ENCODE measurements around the gene UBAP2L. TPM values are rescaled to one million over a fixed set of nuclear protein-coding genes. Genes with fewer than 3 reads are reported as not detected.
A peak's percentile ranks its signal among the peaks of the same experiment; 100 is the strongest.

UBAP2L gene
- total RNA-seq, 1 donor from 2014 or later = 37.1 TPM

GRCh38 chr1:154182344-154183045 lies 38.3 kb upstream of the UBAP2L start:
- peaks cover 5 to 13% (median 11%) of the 10 kb centered on the region in 3 donors for H3K36me3 ChIP-seq (ENCODE audit: control insufficient read depth in 3 of 3, insufficient read depth in 3 of 3, low read length in 3 of 3)
- H3K4me1 ChIP-seq (ENCODE audit: control insufficient read depth in 3 of 3, insufficient read depth in 3 of 3, low read length in 3 of 3) = peaks cover 42 to 52% (median 52%) of the 10 kb centered on the region in 3 donors
- no peaks in the 10 kb centered on the region for H3K9me3 ChIP-seq (ENCODE audit: control insufficient read depth in 3 of 3, low read length in 3 of 3)
- H3K27me3 ChIP-seq (ENCODE audit: control insufficient read depth in 3 of 3, insufficient read depth in 3 of 3, low read length in 3 of 3) = no peaks in the 10 kb centered on the region
- peak overlapping the region; percentile 89 to 95 (median 89) for H3K4me3 ChIP-seq (ENCODE audit: low read length in 3 of 3)
- peak overlapping the region; percentile 85 to 92 (median 88) for H3K9ac ChIP-seq (ENCODE audit: low read depth in 1 of 3, low read length in 3 of 3)
- H3K27ac ChIP-seq (ENCODE audit: low read depth, low read length) = peak overlapping the region; percentile 94

- Histone ChIP-seq H3K4me1 (ENCODE audit: control insufficient read depth in 3 of 3, insufficient read depth in 3 of 3, low read length in 3 of 3) (peaks cover 34 to 47% (median 44%) of the 10 kb centered on the region in 3 donors), H3K36me3 (ENCODE audit: control insufficient read depth in 3 of 3, insufficient read depth in 3 of 3, low read length in 3 of 3) (peaks cover 5 to 15% (median 12%) of the 10 kb centered on the region in 3 donors), H3K27ac (ENCODE audit: low read depth, low read length) (peak overlapping the region; percentile 94), H3K27me3 (ENCODE audit: control insufficient read depth in 3 of 3, insufficient read depth in 3 of 3, low read length in 3 of 3) (no peaks in the 10 kb centered on the region), H3K9ac (ENCODE audit: low read depth in 1 of 3, low read length in 3 of 3) (peak overlapping the region; percentile 85 to 92 (median 88)), H3K9me3 (ENCODE audit: control insufficient read depth in 3 of 3, low read length in 3 of 3) (no peaks in the 10 kb centered on the region), H3K4me3 (ENCODE audit: low read length in 3 of 3) (peak overlapping the region; percentile 89 to 95 (median 89))
Observed at GRCh38 chr1:154183046-154183915, 37.5 kb upstream of the UBAP2L start.

GRCh38 chr1:154186177-154186576 lies 34.6 kb upstream of the UBAP2L start:
- peaks cover 12 to 24% (median 24%) of the 10 kb centered on the region in 3 donors for H3K4me1 ChIP-seq (ENCODE audit: control insufficient read depth in 3 of 3, insufficient read depth in 3 of 3, low read length in 3 of 3)
- peaks cover 0 to 11% (median 0%) of the 10 kb centered on the region in 3 donors for H3K36me3 ChIP-seq (ENCODE audit: control insufficient read depth in 3 of 3, insufficient read depth in 3 of 3, low read length in 3 of 3)
- H3K9ac ChIP-seq (ENCODE audit: low read depth in 1 of 3, low read length in 3 of 3) = no peak overlapping the region
- H3K27ac ChIP-seq (ENCODE audit: low read depth, low read length) = no peak overlapping the region
- H3K4me3 ChIP-seq (ENCODE audit: low read length in 3 of 3) = peak overlapping the region in 2 of 3 donors; percentile 6 to 17
- no peaks in the 10 kb centered on the region for H3K27me3 ChIP-seq (ENCODE audit: control insufficient read depth in 3 of 3, insufficient read depth in 3 of 3, low read length in 3 of 3)
- no peaks in the 10 kb centered on the region for H3K9me3 ChIP-seq (ENCODE audit: control insufficient read depth in 3 of 3, low read length in 3 of 3)

- peaks cover 0 to 18% (median 0%) of the 10 kb centered on the region in 3 donors for H3K36me3 ChIP-seq (ENCODE audit: control insufficient read depth in 3 of 3, insufficient read depth in 3 of 3, low read length in 3 of 3)
- H3K27me3 ChIP-seq (ENCODE audit: control insufficient read depth in 3 of 3, insufficient read depth in 3 of 3, low read length in 3 of 3) = no peaks in the 10 kb centered on the region
- peak overlapping the region; percentile 23 to 57 (median 53) for H3K4me3 ChIP-seq (ENCODE audit: low read length in 3 of 3)
- H3K9me3 ChIP-seq (ENCODE audit: control insufficient read depth in 3 of 3, low read length in 3 of 3) = no peaks in the 10 kb centered on the region
- H3K27ac ChIP-seq (ENCODE audit: low read depth, low read length) = peak overlapping the region; percentile 58
- peaks cover 7 to 17% (median 17%) of the 10 kb centered on the region in 3 donors for H3K4me1 ChIP-seq (ENCODE audit: control insufficient read depth in 3 of 3, insufficient read depth in 3 of 3, low read length in 3 of 3)
- H3K9ac ChIP-seq (ENCODE audit: low read depth in 1 of 3, low read length in 3 of 3) = peak overlapping the region; percentile 32 to 75 (median 38)
Observed at GRCh38 chr1:154186852-154187501, 33.8 kb upstream of the UBAP2L start.

GRCh38 chr1:154190550-154190949 lies 30.2 kb upstream of the UBAP2L start:
- Histone ChIP-seq H3K4me1 (ENCODE audit: control insufficient read depth in 3 of 3, insufficient read depth in 3 of 3, low read length in 3 of 3) (peaks cover 20 to 25% (median 24%) of the 10 kb centered on the region in 3 donors), H3K27ac (ENCODE audit: low read depth, low read length) (peak overlapping the region; percentile 96), H3K4me3 (ENCODE audit: low read length in 3 of 3) (peak overlapping the region; percentile 71 to 90 (median 84)), H3K36me3 (ENCODE audit: control insufficient read depth in 3 of 3, insufficient read depth in 3 of 3, low read length in 3 of 3) (peaks cover 0 to 18% (median 0%) of the 10 kb centered on the region in 3 donors), H3K9ac (ENCODE audit: low read depth in 1 of 3, low read length in 3 of 3) (peak overlapping the region; percentile 48 to 95 (median 85)), H3K9me3 (ENCODE audit: control insufficient read depth in 3 of 3, low read length in 3 of 3) (no peaks in the 10 kb centered on the region), H3K27me3 (ENCODE audit: control insufficient read depth in 3 of 3, insufficient read depth in 3 of 3, low read length in 3 of 3) (no peaks in the 10 kb centered on the region)

GRCh38 chr1:154191990-154192461 lies 28.7 kb upstream of the UBAP2L start, which contains the start of gene TPM3:
TPM3 (minus strand) TSS chr1:154192100; CDS start chr1:154192018, 82 bp downstream.
- peaks cover 0 to 18% (median 0%) of the 10 kb centered on the region in 3 donors for H3K36me3 ChIP-seq (ENCODE audit: control insufficient read depth in 3 of 3, insufficient read depth in 3 of 3, low read length in 3 of 3)
- peak within 1 kb of the TSS; percentile 96 for H3K27ac ChIP-seq (ENCODE audit: low read depth, low read length)
- no peaks in the 10 kb centered on the region for H3K27me3 ChIP-seq (ENCODE audit: control insufficient read depth in 3 of 3, insufficient read depth in 3 of 3, low read length in 3 of 3)
- H3K4me3 ChIP-seq (ENCODE audit: low read length in 3 of 3) = peak within 1 kb of the TSS; percentile 71 to 90 (median 84)
- no peaks in the 10 kb centered on the region for H3K9me3 ChIP-seq (ENCODE audit: control insufficient read depth in 3 of 3, low read length in 3 of 3)
- peaks cover 20 to 32% (median 26%) of the 10 kb centered on the region in 3 donors for H3K4me1 ChIP-seq (ENCODE audit: control insufficient read depth in 3 of 3, insufficient read depth in 3 of 3, low read length in 3 of 3)
- peak within 1 kb of the TSS; percentile 75 to 95 (median 85) for H3K9ac ChIP-seq (ENCODE audit: low read depth in 1 of 3, low read length in 3 of 3)

GRCh38 chr1:154192476-154192875 lies 28.3 kb upstream of the UBAP2L start:
- Histone ChIP-seq H3K9ac (ENCODE audit: low read depth in 1 of 3, low read length in 3 of 3) (peak overlapping the region; percentile 45 to 74 (median 58)), H3K4me3 (ENCODE audit: low read length in 3 of 3) (peak overlapping the region; percentile 35 to 90 (median 84)), H3K9me3 (ENCODE audit: control insufficient read depth in 3 of 3, low read length in 3 of 3) (no peaks in the 10 kb centered on the region), H3K4me1 (ENCODE audit: control insufficient read depth in 3 of 3, insufficient read depth in 3 of 3, low read length in 3 of 3) (peaks cover 20 to 32% (median 27%) of the 10 kb centered on the region in 3 donors), H3K36me3 (ENCODE audit: control insufficient read depth in 3 of 3, insufficient read depth in 3 of 3, low read length in 3 of 3) (peaks cover 0 to 15% (median 0%) of the 10 kb centered on the region in 3 donors), H3K27me3 (ENCODE audit: control insufficient read depth in 3 of 3, insufficient read depth in 3 of 3, low read length in 3 of 3) (no peaks in the 10 kb centered on the region), H3K27ac (ENCODE audit: low read depth, low read length) (peak overlapping the region; percentile 96)

- Histone ChIP-seq H3K4me3 (ENCODE audit: low read length in 3 of 3) (peak overlapping the region; percentile 10 to 60 (median 36)), H3K27me3 (ENCODE audit: control insufficient read depth in 3 of 3, insufficient read depth in 3 of 3, low read length in 3 of 3) (no peaks in the 10 kb centered on the region), H3K9ac (ENCODE audit: low read depth in 1 of 3, low read length in 3 of 3) (peak overlapping the region in 1 of 3 donors; percentile 80), H3K9me3 (ENCODE audit: control insufficient read depth in 3 of 3, low read length in 3 of 3) (no peaks in the 10 kb centered on the region), H3K36me3 (ENCODE audit: control insufficient read depth in 3 of 3, insufficient read depth in 3 of 3, low read length in 3 of 3) (peaks cover 0 to 10% (median 0%) of the 10 kb centered on the region in 3 donors), H3K4me1 (ENCODE audit: control insufficient read depth in 3 of 3, insufficient read depth in 3 of 3, low read length in 3 of 3) (peaks cover 20 to 30% (median 27%) of the 10 kb centered on the region in 3 donors), H3K27ac (ENCODE audit: low read depth, low read length) (peak overlapping the region; percentile 96)
Observed at GRCh38 chr1:154193821-154194220, 26.9 kb upstream of the UBAP2L start.
